Lung (tissue), 12 donors: ENCODE measurements around the gene IL18BP. TPM values are rescaled to one million over a fixed set of nuclear protein-coding genes. Genes with fewer than 3 reads are reported as not detected.
A peak's percentile ranks its signal among the peaks of the same experiment; 100 is the strongest.

Experiments used
- ATAC-seq: fragments of 200-7000 bp; cut with Tn5 transposase; one replicate; pipeline ENCODE4 v1.9.1; 2020; ENCODE audit warnings: moderate number of reproducible peaks; ENCODE audit not compliant: insufficient read depth, low FRiP score
- DNase-seq, 3 donors: peaks; one replicate each; pipeline ENCODE4 v3.0.0-alpha.2; 2013 to 2017
- H3K27ac ChIP-seq, 2 donors: one replicate each; pipeline ENCODE4 v1.5.1; 2013; ENCODE audit warnings: mild to moderate bottlenecking in 2 of 2, moderate library complexity in 2 of 2, control low read depth in 1 of 2, inconsistent platforms in 1 of 2, low read depth in 1 of 2, low read length in 1 of 2
- H3K27me3 ChIP-seq, 3 donors: one replicate each; pipeline ENCODE4 v1.5.1; 2013; ENCODE audit warnings: low read length in 2 of 3; ENCODE audit not compliant: control insufficient read depth in 3 of 3, insufficient read depth in 3 of 3
- H3K36me3 ChIP-seq, 4 donors: one replicate each; pipeline ENCODE4 v1.5.1; 2013; ENCODE audit warnings: low read length in 4 of 4, mild to moderate bottlenecking in 1 of 4, moderate library complexity in 1 of 4; ENCODE audit not compliant: control insufficient read depth in 4 of 4, insufficient read depth in 4 of 4
- H3K4me1 ChIP-seq, 5 donors: one replicate each; pipeline ENCODE4 v1.5.1; 2013; ENCODE audit warnings: low read length in 5 of 5, mild to moderate bottlenecking in 2 of 5, moderate library complexity in 1 of 5; ENCODE audit not compliant: control insufficient read depth in 5 of 5, insufficient read depth in 5 of 5
- H3K4me3 ChIP-seq: one replicate; pipeline ENCODE4 v1.5.1; 2013; ENCODE audit warnings: mild to moderate bottlenecking, control low read depth, moderate library complexity
- H3K9ac ChIP-seq, 2 donors: one replicate each; pipeline ENCODE4 v1.5.1; 2013; ENCODE audit warnings: low read length in 2 of 2, control low read depth in 1 of 2; ENCODE audit not compliant: insufficient read depth in 1 of 2
- H3K9me3 ChIP-seq, 4 donors: one replicate each; pipeline ENCODE4 v1.5.1; 2013; ENCODE audit warnings: low read length in 3 of 4, mild to moderate bottlenecking in 1 of 4, moderate library complexity in 1 of 4; ENCODE audit not compliant: control insufficient read depth in 4 of 4, insufficient read depth in 3 of 4
- WGBS, 2 donors: extraction: QIAGEN DNeasy Blood & Tissue Kit; methylation state at CpG; one replicate each; pipeline ENCODE4 v1.1.7; 2013; 5-methylcytosine and 5-hydroxymethylcytosine counted together
- polyA plus RNA-seq, 2 donors: library from polyadenylated mRNA; stranded (reverse); fragments of 200-250 nt; gene quantifications; one replicate each; pipeline ENCODE4 v1.2.1, GENCODE V29; 2013
- total RNA-seq, 2 donors: library from RNA; depleted of rRNA in 1 of 2; stranded (reverse); fragments of >200 nt in 1 of 2; gene quantifications; one replicate each; pipeline ENCODE4 v1.2.1, GENCODE V29; 2014 to 2021
- TF ChIP-seq, protein P1 (sequence below): IDR thresholded peaks from 2 replicates; pipeline ENCODE4 v1.5.1; 2012; ENCODE audit warnings: mild to moderate bottlenecking; ENCODE audit errors: control extremely low read depth, extremely low read depth
- donor health status: control.
- donor health status: control.
- donor health status: Bipolar disorder and iron deficiency.
- donor health status: healthy.
- donor health status: DM: yes; HTN: yes; CAD: no.

Gene IL18BP
- total and polyA plus RNA-seq, 4 donors, result 8.6 to 38.6 (median 20.1) TPM

DNA sequence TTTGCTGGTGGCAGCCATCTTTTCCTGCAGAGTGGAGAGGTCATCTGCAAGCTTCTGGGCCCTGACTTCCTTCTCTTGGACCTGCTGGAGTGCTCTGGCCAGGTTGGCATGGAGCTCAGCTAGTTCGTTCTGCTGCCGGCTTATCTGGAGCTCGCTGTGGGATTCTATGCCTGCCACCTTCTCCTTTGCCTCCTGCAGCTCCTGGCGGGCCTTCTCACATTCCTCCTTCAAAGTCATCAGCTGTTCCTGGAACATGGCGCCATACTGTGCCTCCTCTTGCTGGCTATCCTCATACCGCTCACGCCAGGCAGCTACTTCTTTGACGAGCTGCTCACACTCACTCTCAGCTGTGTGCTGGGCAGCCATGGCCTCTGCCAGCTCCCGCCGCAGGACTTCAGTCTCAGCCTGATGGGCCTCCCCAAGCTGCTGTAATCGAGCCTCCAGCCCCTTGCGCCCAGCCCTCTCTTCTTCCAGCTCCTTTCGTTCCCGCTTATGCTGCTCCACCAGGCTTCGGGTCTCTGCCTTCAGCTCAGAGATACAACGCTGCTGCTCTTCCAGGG, 16.1 kb downstream of the IL18BP start:
- ATAC-seq, result no peak
- peak in 1 of 3 donors; percentile 14 for DNase-seq
- Histone ChIP-seq H3K4me1 (peaks cover 0 to 2% (median 0%) of the 10 kb centered on the region in 5 donors), H3K9me3 (no peaks in the 10 kb centered on the region), H3K27me3 (no peaks in the 10 kb centered on the region), H3K36me3 (peaks cover 29 to 95% (median 91%) of the 10 kb centered on the region in 4 donors), H3K4me3 (no peak overlapping the region), H3K27ac (no peak overlapping the region), H3K9ac (no peak overlapping the region)
- 94 to 95% methylated on average over 16 of the region's 16 CpGs for WGBS, 2 donors
- TF ChIP-seq, protein P1, sequence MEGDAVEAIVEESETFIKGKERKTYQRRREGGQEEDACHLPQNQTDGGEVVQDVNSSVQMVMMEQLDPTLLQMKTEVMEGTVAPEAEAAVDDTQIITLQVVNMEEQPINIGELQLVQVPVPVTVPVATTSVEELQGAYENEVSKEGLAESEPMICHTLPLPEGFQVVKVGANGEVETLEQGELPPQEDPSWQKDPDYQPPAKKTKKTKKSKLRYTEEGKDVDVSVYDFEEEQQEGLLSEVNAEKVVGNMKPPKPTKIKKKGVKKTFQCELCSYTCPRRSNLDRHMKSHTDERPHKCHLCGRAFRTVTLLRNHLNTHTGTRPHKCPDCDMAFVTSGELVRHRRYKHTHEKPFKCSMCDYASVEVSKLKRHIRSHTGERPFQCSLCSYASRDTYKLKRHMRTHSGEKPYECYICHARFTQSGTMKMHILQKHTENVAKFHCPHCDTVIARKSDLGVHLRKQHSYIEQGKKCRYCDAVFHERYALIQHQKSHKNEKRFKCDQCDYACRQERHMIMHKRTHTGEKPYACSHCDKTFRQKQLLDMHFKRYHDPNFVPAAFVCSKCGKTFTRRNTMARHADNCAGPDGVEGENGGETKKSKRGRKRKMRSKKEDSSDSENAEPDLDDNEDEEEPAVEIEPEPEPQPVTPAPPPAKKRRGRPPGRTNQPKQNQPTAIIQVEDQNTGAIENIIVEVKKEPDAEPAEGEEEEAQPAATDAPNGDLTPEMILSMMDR, result no peak

DNA sequence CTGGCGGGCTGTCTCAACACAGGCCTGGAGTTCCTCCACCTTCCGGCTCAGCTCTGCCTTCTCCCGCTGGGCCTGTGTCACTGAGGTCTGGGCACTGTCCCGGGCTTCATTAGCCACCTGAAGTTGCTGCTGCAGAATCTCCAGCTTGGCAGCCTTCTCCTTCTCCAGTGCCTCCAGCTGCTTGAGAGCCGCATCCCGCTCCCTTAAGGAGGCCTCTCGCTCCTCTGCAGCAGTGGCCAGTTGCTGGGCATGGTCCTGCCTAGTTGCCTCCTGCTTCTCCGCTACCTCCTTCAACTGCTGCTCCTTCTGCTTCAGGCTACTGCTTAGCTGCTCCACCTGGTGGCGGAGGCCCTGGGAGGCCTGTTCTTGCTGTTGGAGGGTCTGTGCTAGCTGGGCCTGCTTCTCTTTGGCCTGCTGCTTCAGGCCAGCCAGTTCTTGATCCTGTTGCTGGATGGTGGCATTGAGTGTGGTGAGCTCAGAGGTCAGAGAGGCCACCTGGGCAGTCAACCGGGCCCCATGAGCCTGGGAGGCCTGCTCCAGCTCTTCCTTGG, 16.9 kb downstream of the IL18BP start:
- Histone ChIP-seq H3K27ac (no peak overlapping the region), H3K9me3 (no peaks in the 10 kb centered on the region), H3K27me3 (no peaks in the 10 kb centered on the region), H3K4me1 (peaks cover 0 to 2% (median 0%) of the 10 kb centered on the region in 5 donors), H3K9ac (no peak overlapping the region), H3K36me3 (peaks cover 32 to 95% (median 92%) of the 10 kb centered on the region in 4 donors), H3K4me3 (no peak overlapping the region)
- ATAC-seq, result no peak
- 94% methylated on average over 10 of the region's 10 CpGs for WGBS, 2 donors
- peak in 1 of 3 donors; percentile 15 for DNase-seq
- TF ChIP-seq, protein P1, result no peak

DNA sequence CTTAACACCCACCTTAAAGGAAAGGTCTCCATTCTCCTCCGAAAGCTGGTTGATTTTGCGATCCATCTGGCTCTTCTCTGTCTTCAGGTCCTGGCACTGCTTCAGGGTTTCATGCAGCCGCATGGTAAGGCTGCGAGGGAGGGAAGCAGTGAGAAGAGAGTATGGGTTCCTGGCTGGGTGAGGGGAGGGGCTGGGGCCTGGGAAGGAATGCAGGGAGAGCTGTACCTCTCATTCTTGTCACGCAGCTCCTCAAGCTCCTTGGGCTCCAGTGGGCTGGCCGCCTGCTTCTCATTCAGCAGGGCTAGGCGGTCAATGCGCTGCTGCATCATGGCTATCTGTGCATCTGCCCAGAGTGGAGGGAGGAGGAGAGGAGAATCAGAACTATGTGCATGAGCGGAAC, 19.5 kb downstream of the IL18BP start:
- H3K4me1 ChIP-seq, result no peaks in the 10 kb centered on the region
- TF ChIP-seq, protein P1, result no peak
- H3K4me3 ChIP-seq, result no peak overlapping the region
- WGBS, 2 donors, result 94 to 97% methylated on average over 9 of the region's 9 CpGs
- ATAC-seq (no peak), DNase-seq (peak in 1 of 3 donors; percentile 11)
- no peak overlapping the region for H3K27ac ChIP-seq
- H3K9me3 ChIP-seq, result no peaks in the 10 kb centered on the region
- no peaks in the 10 kb centered on the region for H3K27me3 ChIP-seq
- peaks cover 46 to 91% (median 84%) of the 10 kb centered on the region in 4 donors for H3K36me3 ChIP-seq
- no peak overlapping the region for H3K9ac ChIP-seq

- DNase-seq (no peak), ATAC-seq (no peak)
- Histone ChIP-seq H3K9ac (no peak overlapping the region), H3K27ac (no peak overlapping the region), H3K4me1 (peaks cover 0 to 14% (median 4%) of the 10 kb centered on the region in 5 donors), H3K9me3 (no peaks in the 10 kb centered on the region), H3K36me3 (peaks cover 41 to 91% (median 57%) of the 10 kb centered on the region in 4 donors), H3K4me3 (no peak overlapping the region), H3K27me3 (no peaks in the 10 kb centered on the region)
- WGBS, 2 donors, result 88 to 92% methylated on average over 4 of the region's 4 CpGs
- TF ChIP-seq, protein P1, result no peak
Observed at GRCh38 chr11:72023335-72023734, 24.6 kb downstream of the IL18BP start.
